HG03469 (cell line): ENCODE measurements around the gene ZMYND11.

ENCODE experiments used
- ATAC-seq: cut with Tn5 transposase; IDR thresholded peaks from one replicate; pipeline ENCODE4 v1.9.1; 2021; ENCODE audit warnings: mild to moderate bottlenecking, moderate library complexity, moderate number of reproducible peaks; ENCODE audit not compliant: unreplicated experiment

ZMYND11 gene

DNA sequence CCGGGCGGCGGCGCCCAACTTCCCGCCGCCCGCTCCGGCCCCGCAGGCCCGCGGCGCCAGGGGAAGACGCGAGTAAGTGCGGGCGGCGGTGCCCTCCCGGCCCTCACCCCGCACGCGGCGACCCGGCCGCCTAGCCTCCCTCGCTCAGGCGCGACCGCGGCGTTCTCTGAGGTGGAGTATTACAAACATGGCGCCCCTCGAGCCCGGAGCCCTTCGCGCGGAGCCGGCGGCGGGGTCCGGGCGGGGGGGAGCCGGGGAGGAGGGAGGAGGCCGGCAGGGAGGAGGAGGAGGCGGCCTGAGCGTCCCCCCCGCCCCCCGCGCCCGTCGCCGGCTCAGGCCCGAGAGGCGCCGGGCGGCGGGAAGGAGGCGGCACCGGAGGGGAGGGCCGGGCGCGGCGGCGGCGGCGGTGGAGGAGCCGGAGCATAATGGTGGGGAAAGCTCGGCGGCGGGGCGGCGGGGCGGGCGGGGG, at the start of gene ZMYND11:
ZMYND11 (plus strand) TSS at position 324 of the 469 bp plus-strand sequence. CDS start 44,558 bp downstream, outside the sequence.
- ATAC-seq: peak; percentile 25

DNA sequence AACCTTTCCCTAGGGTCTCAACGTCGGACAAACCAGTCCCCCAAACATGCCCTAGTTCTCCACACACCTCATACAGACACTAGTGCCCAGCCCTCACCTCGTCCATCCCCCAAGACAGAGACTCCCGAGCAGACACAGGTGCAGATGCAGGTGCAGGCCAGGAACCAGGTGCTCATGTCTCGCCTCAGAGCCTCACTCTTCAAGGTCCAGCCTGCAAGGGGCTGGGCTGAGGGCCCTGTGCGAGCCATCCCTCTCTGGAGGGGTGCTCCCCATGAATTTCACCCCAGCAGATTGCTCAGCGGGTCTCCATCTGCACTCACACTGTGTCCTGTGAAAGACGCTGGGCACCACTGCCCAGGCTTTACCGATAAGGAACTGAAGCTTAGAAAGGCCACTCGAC, 49.2 kb upstream of the ZMYND11 start:
- ATAC-seq: no peak

- ATAC-seq: no peak
These were observed 47.8 kb upstream of the ZMYND11 start for GRCh38 chr10:87177-88080.

- no peak for ATAC-seq
These were observed 47.0 kb upstream of the ZMYND11 start for GRCh38 chr10:88253-88652.

- no peak for ATAC-seq
These were observed 46.0 kb upstream of the ZMYND11 start for GRCh38 chr10:89248-89647.

GRCh38 chr10:90161-90560, 45.1 kb upstream of the ZMYND11 start:
- ATAC-seq: no peak

- no peak for ATAC-seq
These were observed 43.9 kb upstream of the ZMYND11 start for GRCh38 chr10:91313-91712.

DNA sequence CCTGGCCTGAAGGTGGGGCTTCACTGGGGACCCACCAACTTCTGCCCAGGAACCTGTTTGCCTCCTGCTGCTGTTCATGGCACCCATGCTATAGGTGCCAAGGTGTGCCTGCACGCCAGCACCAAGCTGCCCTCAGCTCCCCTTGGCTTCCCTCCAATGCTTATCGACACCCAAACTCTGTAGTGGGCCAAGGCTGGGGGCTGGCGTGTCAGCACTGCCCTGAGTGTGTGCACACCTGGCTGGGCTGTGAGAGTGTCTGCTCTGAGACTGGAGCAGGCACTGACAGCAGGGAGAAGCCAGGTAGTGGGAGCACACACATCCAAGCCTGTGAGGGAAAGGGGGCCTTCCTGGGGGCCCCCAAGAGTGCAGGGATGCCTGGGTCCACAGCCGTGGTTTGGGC, 43.1 kb upstream of the ZMYND11 start:
- ATAC-seq: no peak

- no peak for ATAC-seq
These were observed 42.4 kb upstream of the ZMYND11 start for GRCh38 chr10:92846-93245.

GRCh38 chr10:94613-95012, 40.6 kb upstream of the ZMYND11 start:
- no peak for ATAC-seq

DNA sequence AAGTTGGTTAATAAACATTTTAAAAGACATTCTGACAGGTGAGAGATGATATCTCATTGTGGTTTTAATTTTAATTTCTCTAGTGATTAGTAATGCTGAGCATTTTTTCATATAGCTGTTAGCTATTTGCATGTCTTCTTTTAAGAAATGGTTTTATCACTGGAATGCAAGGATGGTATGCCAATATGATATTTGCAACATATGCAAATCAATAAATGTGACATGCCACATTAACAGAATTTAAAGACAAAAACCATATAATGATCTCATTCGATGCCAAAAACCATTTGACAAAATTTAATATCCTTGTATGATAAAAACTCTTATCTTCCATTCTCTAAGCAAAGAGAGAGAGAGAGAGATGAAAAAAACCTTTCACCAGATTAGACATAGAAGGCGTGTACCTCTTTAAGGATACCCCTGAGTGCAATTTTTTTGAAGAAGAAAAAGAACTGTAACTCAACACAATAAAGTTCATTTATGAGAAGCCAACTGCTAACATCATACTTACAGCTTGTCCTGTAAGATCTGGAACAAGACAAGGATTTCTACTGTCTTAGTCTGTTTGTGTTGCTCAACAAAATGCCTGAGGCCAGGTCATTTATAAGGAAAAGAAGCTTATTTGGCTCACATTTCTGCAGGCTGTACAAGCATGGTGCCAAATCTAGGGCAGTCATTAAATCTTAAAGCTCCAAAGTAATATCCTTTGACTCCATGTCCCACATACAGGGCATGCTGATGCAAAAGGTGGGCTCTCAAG, 39.7 kb upstream of the ZMYND11 start:
- ATAC-seq: no peak

GRCh38 chr10:96466-96865, 38.8 kb upstream of the ZMYND11 start:
- no peak for ATAC-seq

- ATAC-seq: no peak
These were observed 30.8 kb upstream of the ZMYND11 start for GRCh38 chr10:104416-104815.

DNA sequence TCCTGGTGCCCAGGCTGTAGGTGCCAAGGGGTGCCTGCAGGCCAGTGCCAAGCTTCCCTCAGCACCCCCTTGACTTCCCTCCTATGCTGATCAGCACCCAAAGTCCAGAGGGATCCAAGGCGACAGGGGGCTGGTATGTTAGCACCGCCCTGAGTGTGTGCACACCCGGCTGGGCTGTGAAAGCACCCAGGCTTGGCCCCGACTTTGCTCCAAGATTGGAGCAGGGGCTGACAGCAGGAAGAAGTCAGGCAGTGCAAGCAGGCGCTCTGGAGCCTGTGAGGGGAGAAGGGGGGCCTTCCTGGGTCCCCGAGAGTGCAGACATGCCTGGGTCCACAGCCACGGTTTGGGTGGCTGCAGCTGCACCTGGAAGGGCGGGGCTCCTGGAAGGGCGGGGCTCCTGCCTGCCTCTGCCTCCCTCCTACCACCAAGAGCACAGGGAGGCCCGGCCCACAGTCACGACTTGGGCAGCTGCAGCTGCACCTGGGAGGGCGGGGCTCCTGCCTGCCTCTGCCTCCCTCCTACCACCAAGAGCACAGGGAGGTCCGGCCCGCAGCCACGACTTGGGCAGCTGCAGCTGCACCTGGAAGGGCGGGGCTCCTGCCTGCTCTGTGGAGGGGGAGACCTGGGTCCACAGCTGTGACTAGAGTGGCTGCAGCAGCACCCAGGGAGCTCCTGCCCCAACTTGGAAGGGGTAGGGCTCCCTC, 30.2 kb upstream of the ZMYND11 start:
- no peak for ATAC-seq

DNA sequence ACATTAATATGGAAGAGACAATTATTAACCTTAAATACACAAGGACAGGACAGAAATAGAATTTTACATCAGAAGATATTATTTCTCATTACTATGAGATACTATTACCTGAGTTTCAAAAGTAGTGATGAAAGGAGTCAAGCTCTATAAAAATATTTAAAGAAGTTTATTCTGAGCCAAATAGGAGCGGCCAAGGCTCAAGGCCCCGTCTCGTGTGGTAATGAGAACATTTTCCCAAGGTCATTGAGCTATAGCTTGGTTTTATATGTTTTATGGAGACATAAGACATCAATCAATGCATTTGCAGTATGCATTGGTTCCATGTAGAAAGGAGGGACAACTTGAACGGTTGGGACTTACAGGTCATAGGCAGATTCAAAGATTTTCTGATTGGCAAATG, 29.4 kb upstream of the ZMYND11 start:
- ATAC-seq: no peak

DNA sequence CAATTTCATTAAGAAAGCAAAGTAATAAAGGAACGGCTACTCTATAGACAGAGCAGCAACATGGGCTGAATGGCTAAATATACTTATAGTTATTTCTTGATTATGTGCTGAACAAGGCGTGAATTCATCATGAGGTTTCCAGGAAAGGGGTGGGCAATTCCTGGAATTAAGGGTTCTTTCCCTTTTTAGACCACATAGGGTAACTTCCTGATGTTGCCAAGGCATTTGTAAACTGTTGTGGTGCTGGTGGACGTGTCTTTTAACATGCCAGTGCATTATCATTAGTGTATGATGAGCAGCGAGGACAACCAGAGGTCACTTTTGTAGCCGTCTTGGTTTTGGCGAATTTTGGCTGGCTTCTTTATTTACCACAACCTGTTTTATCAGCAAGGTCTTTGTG, 28.5 kb upstream of the ZMYND11 start:
- no peak for ATAC-seq

DNA sequence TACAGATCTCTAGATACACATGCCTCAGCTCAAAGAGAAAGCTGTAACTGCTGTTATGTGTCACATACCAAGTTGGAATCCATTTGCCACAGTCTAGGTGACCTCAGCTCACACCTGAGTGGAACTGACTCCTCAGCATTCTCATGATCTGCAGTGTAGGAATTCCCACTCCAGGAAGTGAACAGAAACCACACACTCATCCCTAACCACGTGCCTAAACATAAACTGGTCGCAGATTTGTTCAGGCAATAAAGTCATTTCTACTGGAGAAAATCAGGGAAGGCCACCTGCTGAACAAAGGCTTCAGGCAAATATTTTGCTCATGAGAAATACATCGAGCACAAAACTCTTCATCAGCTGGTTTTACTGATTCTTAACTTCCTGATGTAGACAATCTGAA, 23.0 kb upstream of the ZMYND11 start:
- ATAC-seq: no peak

- no peak for ATAC-seq
These were observed 10.4 kb upstream of the ZMYND11 start for GRCh38 chr10:124874-125273.

DNA sequence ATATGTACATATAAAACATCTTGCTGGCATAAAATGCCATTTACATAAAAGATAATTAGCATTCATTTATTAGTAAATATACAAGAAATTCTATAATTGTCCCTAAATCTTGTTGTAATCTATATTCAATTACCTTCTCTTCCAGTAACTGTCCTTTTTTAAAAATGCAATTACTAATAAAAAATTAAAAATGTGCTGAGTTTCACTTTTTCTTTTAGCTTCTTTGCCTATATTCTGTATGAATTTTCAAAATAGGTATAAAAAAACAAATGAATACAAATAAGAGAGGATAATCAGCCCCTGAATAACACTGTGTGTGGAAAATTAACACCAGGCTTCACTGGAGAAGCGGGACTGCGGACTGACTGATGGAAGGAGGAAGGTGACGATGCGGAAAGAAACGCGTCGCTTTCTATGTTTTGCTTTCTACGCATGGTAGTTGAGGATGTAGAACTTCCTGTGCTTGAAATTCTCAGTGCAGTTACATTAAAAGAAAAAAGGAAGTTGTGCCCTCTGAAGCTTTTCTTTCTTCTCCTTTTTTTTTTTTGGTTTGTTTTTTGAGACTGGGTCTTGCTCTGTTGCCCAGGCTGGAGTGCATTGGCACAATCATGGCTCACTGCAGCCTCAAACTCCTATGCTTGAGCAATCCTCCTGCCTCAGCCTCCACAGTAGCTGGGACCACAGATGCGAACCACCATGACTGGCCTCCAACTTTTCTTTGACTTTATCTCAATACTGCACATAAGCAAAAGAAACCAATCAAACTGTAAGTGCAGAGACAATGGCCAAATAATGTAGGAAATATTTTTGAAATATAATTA, 7.4 kb upstream of the ZMYND11 start:
- ATAC-seq: no peak

DNA sequence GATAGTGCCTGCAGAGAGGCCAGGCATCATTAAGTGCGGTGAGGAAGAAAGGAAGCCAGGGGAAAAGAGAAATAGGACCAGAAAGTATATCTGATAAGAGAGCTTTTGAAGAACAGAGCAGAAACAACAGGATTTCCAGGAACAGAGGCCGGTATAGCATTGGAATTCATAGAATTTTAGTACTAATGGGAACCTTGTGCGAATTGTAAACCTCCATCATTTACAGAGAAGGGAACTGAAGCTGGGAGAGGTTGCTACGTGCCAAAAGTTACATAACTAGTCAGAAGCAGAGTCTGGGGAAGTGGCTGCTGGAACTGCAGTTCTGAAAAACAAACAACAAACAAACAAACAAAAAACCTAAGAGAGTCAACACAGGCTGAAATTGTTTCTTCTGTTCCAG, 5.4 kb upstream of the ZMYND11 start:
- no peak for ATAC-seq
